Parathyroid adenoma (tissue), 2 donors: ENCODE data around the gene PGA5.

Source experiments
- H2AFZ ChIP-seq: fragments of 300-600 bp; sonication (generic); one replicate; pipeline ENCODE4 v1.7.0; 2017; ENCODE audit warnings: antibody characterized with exemption, mild to moderate bottlenecking
- H3K27ac ChIP-seq: fragments of 300-600 bp; sonication (generic); one replicate; pipeline ENCODE4 v1.7.0; 2017
- H3K27me3 ChIP-seq: fragments of 300-600 bp; sonication (generic); one replicate; pipeline ENCODE4 v1.7.0; 2017; ENCODE audit warnings: low read length; ENCODE audit not compliant: control insufficient read depth, insufficient read depth
- H3K36me3 ChIP-seq: fragments of 300-600 bp; sonication (generic); one replicate; pipeline ENCODE4 v1.7.0; 2017; ENCODE audit warnings: low read length; ENCODE audit not compliant: control insufficient read depth, insufficient read depth
- H3K4me1 ChIP-seq: fragments of 300-600 bp; sonication (generic); one replicate; pipeline ENCODE4 v1.7.0; 2017; ENCODE audit warnings: control low read depth
- H3K4me2 ChIP-seq: fragments of 300-600 bp; sonication (generic); one replicate; pipeline ENCODE4 v1.7.0; 2017; ENCODE audit warnings: low read length
- H3K4me3 ChIP-seq: fragments of 300-600 bp; sonication (generic); one replicate; pipeline ENCODE4 v1.7.0; 2017; ENCODE audit warnings: low read depth, low read length
- H3K79me2 ChIP-seq: fragments of 300-600 bp; sonication (generic); one replicate; pipeline ENCODE4 v1.7.0; 2017; ENCODE audit warnings: control low read depth
- H3K9ac ChIP-seq: fragments of 300-600 bp; sonication (generic); one replicate; pipeline ENCODE4 v1.7.0; 2017; ENCODE audit warnings: mild to moderate bottlenecking
- H3K9me3 ChIP-seq: fragments of 300-600 bp; sonication (generic); one replicate; pipeline ENCODE4 v1.7.0; 2017; ENCODE audit warnings: low read length; ENCODE audit not compliant: control insufficient read depth
- TF ChIP-seq, protein P1 (sequence below): fragments of 300-600 bp; sonication (generic); IDR thresholded peaks from one replicate; pipeline ENCODE4 v1.7.0; 2017; ENCODE audit warnings: antibody characterized with exemption, mild to moderate bottlenecking
- donor health status: primary hyperparathyroidism.

Gene PGA5

GRCh38 chr11:61279934-61280659 lies 39.1 kb downstream of the PGA5 start:
- H3K27me3 ChIP-seq, result no peaks in the 10 kb centered on the region
- H3K4me3 ChIP-seq, result no peak overlapping the region
- no peak overlapping the region for H2AFZ ChIP-seq
- TF ChIP-seq, protein P1, sequence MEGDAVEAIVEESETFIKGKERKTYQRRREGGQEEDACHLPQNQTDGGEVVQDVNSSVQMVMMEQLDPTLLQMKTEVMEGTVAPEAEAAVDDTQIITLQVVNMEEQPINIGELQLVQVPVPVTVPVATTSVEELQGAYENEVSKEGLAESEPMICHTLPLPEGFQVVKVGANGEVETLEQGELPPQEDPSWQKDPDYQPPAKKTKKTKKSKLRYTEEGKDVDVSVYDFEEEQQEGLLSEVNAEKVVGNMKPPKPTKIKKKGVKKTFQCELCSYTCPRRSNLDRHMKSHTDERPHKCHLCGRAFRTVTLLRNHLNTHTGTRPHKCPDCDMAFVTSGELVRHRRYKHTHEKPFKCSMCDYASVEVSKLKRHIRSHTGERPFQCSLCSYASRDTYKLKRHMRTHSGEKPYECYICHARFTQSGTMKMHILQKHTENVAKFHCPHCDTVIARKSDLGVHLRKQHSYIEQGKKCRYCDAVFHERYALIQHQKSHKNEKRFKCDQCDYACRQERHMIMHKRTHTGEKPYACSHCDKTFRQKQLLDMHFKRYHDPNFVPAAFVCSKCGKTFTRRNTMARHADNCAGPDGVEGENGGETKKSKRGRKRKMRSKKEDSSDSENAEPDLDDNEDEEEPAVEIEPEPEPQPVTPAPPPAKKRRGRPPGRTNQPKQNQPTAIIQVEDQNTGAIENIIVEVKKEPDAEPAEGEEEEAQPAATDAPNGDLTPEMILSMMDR, result no peak
- no peaks in the 10 kb centered on the region for H3K79me2 ChIP-seq
- no peaks in the 10 kb centered on the region for H3K36me3 ChIP-seq
- no peaks in the 10 kb centered on the region for H3K9me3 ChIP-seq
- no peak overlapping the region for H3K27ac ChIP-seq
- H3K4me2 ChIP-seq, result no peak overlapping the region
- no peaks in the 10 kb centered on the region for H3K4me1 ChIP-seq
- H3K9ac ChIP-seq, result no peak overlapping the region

DNA sequence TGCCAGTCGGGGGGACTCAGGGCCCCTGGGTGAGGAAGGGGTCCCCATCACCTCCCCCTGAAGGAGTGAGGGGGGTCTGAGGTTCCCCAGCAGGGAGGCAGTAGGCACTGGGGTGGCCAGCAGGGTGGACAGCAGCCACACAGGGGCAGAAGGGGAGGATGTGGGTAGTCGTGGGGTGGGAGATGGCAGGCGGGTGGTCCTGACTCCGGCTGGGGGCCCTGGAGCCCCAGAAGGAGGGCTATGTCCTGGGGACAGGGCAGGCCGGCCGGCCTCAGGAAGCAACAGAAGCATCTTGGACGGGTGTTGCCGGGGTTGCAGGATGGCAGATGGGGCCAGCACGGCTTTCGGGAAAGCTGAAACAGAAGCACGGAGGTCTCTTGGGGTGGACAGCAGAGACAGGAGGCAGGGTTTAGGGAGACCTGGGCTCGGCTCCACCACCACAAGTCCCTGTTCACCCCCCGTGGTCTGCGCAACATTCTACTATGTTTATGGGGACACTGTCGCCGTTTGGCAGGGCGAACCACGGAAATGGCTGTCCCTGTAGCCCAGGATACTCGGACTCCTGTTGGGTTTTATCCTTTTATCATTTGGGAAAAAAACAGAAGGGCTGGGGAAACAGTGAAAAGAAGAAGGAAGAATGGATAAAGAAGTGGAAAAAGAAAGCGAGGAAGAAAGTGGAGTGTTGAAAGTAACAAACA lies 40.1 kb downstream of the PGA5 start:
- Histone ChIP-seq H3K4me1 (no peaks in the 10 kb centered on the region), H3K9me3 (no peaks in the 10 kb centered on the region), H3K4me2 (no peak overlapping the region), H3K4me3 (no peak overlapping the region), H3K27me3 (no peaks in the 10 kb centered on the region), H2AFZ (no peak overlapping the region), H3K79me2 (no peaks in the 10 kb centered on the region), H3K36me3 (no peaks in the 10 kb centered on the region), H3K9ac (no peak overlapping the region), H3K27ac (no peak overlapping the region)
- TF ChIP-seq, protein P1, result no peak

- H3K9ac ChIP-seq, result no peak overlapping the region
- H2AFZ ChIP-seq, result no peak overlapping the region
- no peaks in the 10 kb centered on the region for H3K4me1 ChIP-seq
- TF ChIP-seq, protein P1, result no peak
- no peak overlapping the region for H3K4me2 ChIP-seq
- H3K79me2 ChIP-seq, result no peaks in the 10 kb centered on the region
- H3K9me3 ChIP-seq, result no peaks in the 10 kb centered on the region
- H3K4me3 ChIP-seq, result no peak overlapping the region
- H3K27me3 ChIP-seq, result no peaks in the 10 kb centered on the region
- no peaks in the 10 kb centered on the region for H3K36me3 ChIP-seq
- no peak overlapping the region for H3K27ac ChIP-seq
Measured at GRCh38 chr11:61281581-61282250, 40.7 kb downstream of the PGA5 start.

DNA sequence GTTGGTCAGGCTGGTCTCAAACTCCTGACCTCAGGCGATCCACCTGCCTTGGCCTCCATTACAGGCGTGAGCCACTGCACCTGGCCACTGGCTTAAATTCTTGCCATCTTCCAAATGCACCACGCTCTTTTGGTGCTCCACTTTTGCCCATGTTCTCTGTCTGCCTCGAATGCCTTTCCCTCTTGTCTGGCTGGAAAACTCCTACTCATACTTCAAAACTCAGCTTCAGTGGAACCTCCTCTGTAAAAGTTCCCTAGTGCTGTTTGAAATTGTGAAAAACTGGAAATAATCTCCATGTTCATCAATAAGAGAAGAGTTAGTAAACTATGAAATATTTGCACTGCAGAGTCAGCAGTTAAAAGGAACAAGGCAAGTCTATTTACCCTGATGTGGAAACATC lies 42.6 kb downstream of the PGA5 start:
- H3K27ac ChIP-seq, result no peak overlapping the region
- TF ChIP-seq, protein P1, result no peak
- H3K4me1 ChIP-seq, result no peaks in the 10 kb centered on the region
- H3K9me3 ChIP-seq, result no peaks in the 10 kb centered on the region
- H3K4me2 ChIP-seq, result no peak overlapping the region
- no peaks in the 10 kb centered on the region for H3K36me3 ChIP-seq
- no peak overlapping the region for H3K4me3 ChIP-seq
- H3K79me2 ChIP-seq, result no peaks in the 10 kb centered on the region
- H2AFZ ChIP-seq, result no peak overlapping the region
- no peaks in the 10 kb centered on the region for H3K27me3 ChIP-seq
- H3K9ac ChIP-seq, result no peak overlapping the region
